Measurements from ENCODE around the gene AGTPBP1. TPM values are rescaled to one million over a fixed set of nuclear protein-coding genes. Genes with fewer than 3 reads are reported as not detected.
A peak's percentile ranks its signal among the peaks of the same experiment; 100 is the strongest.

The AGTPBP1 gene
- total RNA-seq, 2 experiments from 2014 or later = 43.9 to 46.4 TPM

- DNase-seq = peak; percentile 45
Observed at GRCh38 chr9:85610074-85610860, 131.5 kb downstream of the AGTPBP1 start.

DNA sequence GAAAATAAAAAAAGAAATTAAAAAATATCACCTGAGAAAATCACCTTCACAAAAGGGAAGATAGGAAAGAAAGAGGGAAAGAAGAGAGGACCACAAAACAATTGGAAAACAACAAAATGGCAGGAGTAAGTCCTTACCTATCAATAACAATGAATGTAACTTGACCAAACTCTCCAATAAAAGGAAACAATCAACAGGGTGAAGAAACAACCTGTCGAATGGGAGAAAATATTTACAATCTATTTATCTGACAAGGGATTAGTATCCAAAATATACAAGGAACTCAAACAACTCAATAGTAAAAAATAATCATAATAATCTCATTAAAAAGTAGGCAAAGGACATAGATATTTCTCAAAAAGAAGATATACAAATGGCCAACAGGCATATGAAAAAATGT lies 135.8 kb downstream of the AGTPBP1 start:
- POLR2A ChIA-PET = no interaction called here
- TF ChIP-seq, protein P1, sequence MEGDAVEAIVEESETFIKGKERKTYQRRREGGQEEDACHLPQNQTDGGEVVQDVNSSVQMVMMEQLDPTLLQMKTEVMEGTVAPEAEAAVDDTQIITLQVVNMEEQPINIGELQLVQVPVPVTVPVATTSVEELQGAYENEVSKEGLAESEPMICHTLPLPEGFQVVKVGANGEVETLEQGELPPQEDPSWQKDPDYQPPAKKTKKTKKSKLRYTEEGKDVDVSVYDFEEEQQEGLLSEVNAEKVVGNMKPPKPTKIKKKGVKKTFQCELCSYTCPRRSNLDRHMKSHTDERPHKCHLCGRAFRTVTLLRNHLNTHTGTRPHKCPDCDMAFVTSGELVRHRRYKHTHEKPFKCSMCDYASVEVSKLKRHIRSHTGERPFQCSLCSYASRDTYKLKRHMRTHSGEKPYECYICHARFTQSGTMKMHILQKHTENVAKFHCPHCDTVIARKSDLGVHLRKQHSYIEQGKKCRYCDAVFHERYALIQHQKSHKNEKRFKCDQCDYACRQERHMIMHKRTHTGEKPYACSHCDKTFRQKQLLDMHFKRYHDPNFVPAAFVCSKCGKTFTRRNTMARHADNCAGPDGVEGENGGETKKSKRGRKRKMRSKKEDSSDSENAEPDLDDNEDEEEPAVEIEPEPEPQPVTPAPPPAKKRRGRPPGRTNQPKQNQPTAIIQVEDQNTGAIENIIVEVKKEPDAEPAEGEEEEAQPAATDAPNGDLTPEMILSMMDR (IDR thresholded peaks at IDR 0.05) = no peak
- Mint-ChIP-seq H3K4me1 (ENCODE audit: low read depth) (peaks cover 23% of the 10 kb centered on the region), H3K4me3 (no peak overlapping the region), H3K27ac (no peak overlapping the region), H3K36me3 (ENCODE audit: low read depth) (peaks cover 20% of the 10 kb centered on the region), H3K27me3 (no peaks in the 10 kb centered on the region), H3K9me3 (no peaks in the 10 kb centered on the region)
- CTCF ChIA-PET = no interaction called here
- ATAC-seq = no peak
- intact Hi-C loops (cut with micrococcal nuclease) = no loop called here
- no peak for DNase-seq

More at GRCh38 chr9:85610074-85610860, 131.5 kb downstream of the AGTPBP1 start:
- Mint-ChIP-seq H3K36me3 (ENCODE audit: low read depth) (peaks cover 4% of the 10 kb centered on the region), H3K4me1 (ENCODE audit: low read depth) (peaks cover 11% of the 10 kb centered on the region), H3K9me3 (no peaks in the 10 kb centered on the region), H3K27ac (peak overlapping the region; percentile 72), H3K27me3 (no peaks in the 10 kb centered on the region), H3K4me3 (peak overlapping the region; percentile 44)
- TF ChIP-seq, protein P1 (IDR thresholded peaks at IDR 0.05) = peak; percentile 74
- intact Hi-C loops (cut with micrococcal nuclease) = no loop called here
- ChIA-PET CTCF (interaction anchor here (0.7 to 3.2 kb wide), 35 partner anchors 9 to 1214 kb away, joined by 3 to 25 read pairs (median 4); no protein-coding TSS in a partner anchor), POLR2A (interaction anchor here (0.9 kb wide), 1 partner anchor 88 kb away, joined by 3 read pairs; no protein-coding TSS in a partner anchor)
- ATAC-seq = peak; percentile 87

DNA sequence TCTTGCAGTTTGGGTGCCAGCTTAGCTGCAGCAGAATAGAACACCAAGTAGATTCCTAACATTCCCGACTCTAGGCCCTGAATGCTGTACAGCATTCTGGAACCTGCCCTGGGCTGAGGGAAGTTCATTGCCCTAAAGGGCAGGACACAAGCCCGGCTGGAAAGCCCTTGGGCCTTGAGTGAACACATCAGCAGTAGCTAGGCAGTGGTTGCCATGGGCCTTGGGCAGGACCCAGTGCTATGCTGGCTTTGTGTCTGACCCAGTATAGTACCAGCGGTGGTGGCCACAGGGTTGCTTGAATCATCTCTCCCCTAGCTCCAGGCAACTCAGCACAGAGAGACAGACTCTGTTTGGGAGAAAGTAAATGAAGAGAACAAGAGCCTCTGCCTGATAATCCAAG lies 137.8 kb downstream of the AGTPBP1 start:
- Mint-ChIP-seq H3K27ac (no peak overlapping the region), H3K27me3 (no peaks in the 10 kb centered on the region), H3K9me3 (no peaks in the 10 kb centered on the region), H3K4me1 (ENCODE audit: low read depth) (peaks cover 22% of the 10 kb centered on the region), H3K4me3 (no peak overlapping the region), H3K36me3 (ENCODE audit: low read depth) (peaks cover 20% of the 10 kb centered on the region)
- ChIA-PET POLR2A (no interaction called here), CTCF (no interaction called here)
- intact Hi-C loops (cut with micrococcal nuclease) = no loop called here
- TF ChIP-seq, protein P1 (IDR thresholded peaks at IDR 0.05) = no peak
- ATAC-seq (no peak), DNase-seq (no peak)

DNA sequence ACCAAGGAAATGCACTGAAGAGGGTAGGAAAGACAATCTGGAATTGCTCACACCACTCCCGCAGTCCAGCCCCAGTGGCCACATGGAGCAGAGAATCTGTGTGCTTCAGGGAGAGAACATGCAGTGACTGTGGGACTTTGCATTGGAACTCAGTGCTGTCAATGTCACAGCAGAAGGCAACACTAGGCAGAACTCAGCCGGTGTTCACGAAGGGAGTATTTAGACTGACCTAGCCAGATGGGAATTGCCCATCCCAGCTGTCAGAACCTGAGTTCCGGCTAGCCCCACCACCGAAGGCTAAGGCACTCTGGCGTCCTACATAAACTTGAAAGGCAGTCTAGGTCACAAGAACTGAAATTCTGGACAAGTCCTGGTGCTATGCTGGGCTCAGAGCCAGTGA lies 139.0 kb downstream of the AGTPBP1 start:
- H3K4me3 Mint-ChIP-seq = no peak overlapping the region
- H3K9me3 Mint-ChIP-seq = no peaks in the 10 kb centered on the region
- intact Hi-C loops (cut with micrococcal nuclease) = no loop called here
- H3K27ac Mint-ChIP-seq = no peak overlapping the region
- peaks cover 20% of the 10 kb centered on the region for H3K36me3 Mint-ChIP-seq (ENCODE audit: low read depth)
- CTCF ChIA-PET = no interaction called here
- ATAC-seq (no peak), DNase-seq (no peak)
- TF ChIP-seq, protein P1 (IDR thresholded peaks at IDR 0.05) = no peak
- H3K27me3 Mint-ChIP-seq = no peaks in the 10 kb centered on the region
- POLR2A ChIA-PET = no interaction called here
- H3K4me1 Mint-ChIP-seq (ENCODE audit: low read depth) = peaks cover 22% of the 10 kb centered on the region

DNA sequence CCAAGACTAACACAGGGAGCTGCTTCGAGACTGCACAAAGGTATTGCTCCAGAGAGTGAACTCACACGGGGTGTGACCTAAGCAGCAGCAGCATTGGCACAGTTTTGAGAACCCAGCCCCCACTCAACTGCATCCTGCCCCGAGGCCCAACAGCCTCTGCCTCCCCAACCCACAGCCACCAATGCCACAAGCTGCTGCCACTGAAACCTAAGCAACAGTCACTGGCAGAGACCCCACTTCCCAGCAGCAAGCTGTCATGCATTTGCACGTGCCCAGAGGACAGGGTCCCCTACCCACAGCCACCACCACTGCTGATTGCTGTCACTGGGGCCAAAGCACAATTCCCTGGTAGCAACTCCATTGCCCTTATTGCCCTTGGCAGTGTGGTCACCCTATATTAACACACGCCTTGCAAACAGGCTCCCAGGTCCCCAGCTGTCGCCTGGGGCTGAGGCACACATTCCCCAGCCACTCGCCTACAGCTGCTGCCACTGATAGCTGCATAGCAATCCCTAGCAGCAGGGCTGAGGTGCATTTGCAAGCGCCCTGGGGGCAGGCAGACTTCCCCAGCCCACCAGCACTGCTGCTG lies 141.0 kb downstream of the AGTPBP1 start:
- ATAC-seq = peak; percentile 88
- Mint-ChIP-seq H3K36me3 (ENCODE audit: low read depth) (peaks cover 22% of the 10 kb centered on the region), H3K27me3 (no peaks in the 10 kb centered on the region), H3K9me3 (no peaks in the 10 kb centered on the region), H3K4me3 (no peak overlapping the region), H3K4me1 (ENCODE audit: low read depth) (peaks cover 19% of the 10 kb centered on the region), H3K27ac (no peak overlapping the region)
- ChIA-PET CTCF (interaction anchor here (1.6 kb wide), 1 partner anchor 10 kb away, joined by 6 read pairs; no protein-coding TSS in a partner anchor), POLR2A (no interaction called here)
- peak; percentile 53 for DNase-seq
- TF ChIP-seq, protein P1 (IDR thresholded peaks at IDR 0.05) = no peak
- intact Hi-C loops (cut with micrococcal nuclease) = no loop called here

Data from activated CD8-positive, alpha-beta T cell treated with anti-CD3 and anti-CD28 coated beads for 36 hours (primary cell).